ENCODE measurements around the gene C9orf43. TPM values are rescaled to one million over a fixed set of nuclear protein-coding genes. Genes with fewer than 3 reads are reported as not detected.
"Not testable (repeated sequence)": the region's sequence is repeated elsewhere in the genome, so short reads cannot be mapped to it uniquely, and the experiment has no call there.

C9orf43 gene
- total RNA-seq: 0.45 and 0.73 TPM in 2 replicates

DNA sequence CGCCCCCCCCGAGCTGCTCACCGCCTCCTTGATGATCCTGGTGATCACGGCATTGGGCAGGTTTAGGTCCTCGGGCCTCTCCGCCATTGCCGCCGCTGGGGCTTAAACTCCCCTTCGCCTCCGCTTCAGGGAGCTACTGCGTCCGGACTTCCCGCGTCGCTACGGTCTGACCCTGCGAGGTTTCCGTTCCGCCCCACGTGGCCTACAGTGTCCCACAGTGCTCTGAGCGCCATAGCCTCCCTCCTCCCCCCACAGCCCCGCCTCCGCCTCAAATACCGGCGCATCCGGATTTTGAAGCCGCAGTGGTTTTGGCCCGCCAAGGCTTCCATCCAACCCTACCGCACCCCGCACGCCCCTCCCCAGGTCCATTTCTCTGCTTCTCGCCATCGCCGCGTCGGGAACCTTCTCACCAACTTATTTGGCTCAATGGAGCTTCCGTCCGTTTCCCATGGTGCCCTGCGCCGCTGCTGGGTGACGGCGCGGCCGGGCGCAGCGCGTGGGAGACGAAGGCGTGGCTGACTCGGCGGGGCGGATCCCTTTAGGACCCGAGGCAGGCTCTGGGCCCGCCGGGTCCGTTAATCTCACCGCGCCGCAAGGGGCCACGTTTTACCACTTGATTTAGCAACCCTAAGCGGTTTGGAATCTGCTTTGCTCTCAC lies at the start of gene C9orf43, which contains the start of gene POLE3:
Gene C9orf43, plus strand, starts transcription at position 541 of the 658 bp plus-strand sequence. CDS start 2,747 bp downstream, outside the sequence.
Gene POLE3, minus strand, starts transcription at position 469 of the 658 bp plus-strand sequence. Its CDS starts 382 bp downstream, at position 87.
- intact Hi-C loops (cut with micrococcal nuclease): loop anchor here (1.0 to 10.0 kb wide), 10 partner anchors 9 to 1174 kb away; partner anchors contain the start of genes ALAD, ATP6V1G1, CDC26 and FKBP15

GRCh38 chr9:113361304-113362018 lies 49.1 kb upstream of the C9orf43 start:
- intact Hi-C loops (cut with micrococcal nuclease): no loop called here

DNA sequence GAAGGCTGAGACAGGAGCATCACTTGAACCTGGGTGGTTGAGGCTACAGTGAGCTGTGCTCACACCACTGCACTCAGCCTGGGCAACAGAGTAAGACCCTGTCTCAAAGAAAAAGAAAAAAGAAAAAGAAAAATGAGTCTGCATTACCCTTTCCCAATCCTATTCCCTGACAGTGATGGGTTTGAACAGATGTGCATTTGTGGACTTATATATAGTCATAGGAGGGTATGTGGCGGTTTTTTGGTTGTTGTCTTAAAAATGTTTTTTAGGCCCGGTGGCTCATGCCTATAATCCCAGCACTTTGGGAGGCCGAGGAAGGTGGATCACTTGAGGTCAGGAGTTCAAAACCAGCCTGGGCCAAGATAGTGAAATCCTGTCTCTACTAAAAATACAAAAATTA lies 47.2 kb upstream of the C9orf43 start:
- intact Hi-C loops (cut with micrococcal nuclease): no loop called here

GRCh38 chr9:113364951-113365350 lies 45.6 kb upstream of the C9orf43 start:
- intact Hi-C loops (cut with micrococcal nuclease): no loop called here

- intact Hi-C loops (cut with micrococcal nuclease): not testable (repeated sequence)
These were observed 44.9 kb upstream of the C9orf43 start for GRCh38 chr9:113365652-113366051.

- intact Hi-C loops (cut with micrococcal nuclease): no loop called here
These were observed 42.1 kb upstream of the C9orf43 start for GRCh38 chr9:113368348-113368981.

DNA sequence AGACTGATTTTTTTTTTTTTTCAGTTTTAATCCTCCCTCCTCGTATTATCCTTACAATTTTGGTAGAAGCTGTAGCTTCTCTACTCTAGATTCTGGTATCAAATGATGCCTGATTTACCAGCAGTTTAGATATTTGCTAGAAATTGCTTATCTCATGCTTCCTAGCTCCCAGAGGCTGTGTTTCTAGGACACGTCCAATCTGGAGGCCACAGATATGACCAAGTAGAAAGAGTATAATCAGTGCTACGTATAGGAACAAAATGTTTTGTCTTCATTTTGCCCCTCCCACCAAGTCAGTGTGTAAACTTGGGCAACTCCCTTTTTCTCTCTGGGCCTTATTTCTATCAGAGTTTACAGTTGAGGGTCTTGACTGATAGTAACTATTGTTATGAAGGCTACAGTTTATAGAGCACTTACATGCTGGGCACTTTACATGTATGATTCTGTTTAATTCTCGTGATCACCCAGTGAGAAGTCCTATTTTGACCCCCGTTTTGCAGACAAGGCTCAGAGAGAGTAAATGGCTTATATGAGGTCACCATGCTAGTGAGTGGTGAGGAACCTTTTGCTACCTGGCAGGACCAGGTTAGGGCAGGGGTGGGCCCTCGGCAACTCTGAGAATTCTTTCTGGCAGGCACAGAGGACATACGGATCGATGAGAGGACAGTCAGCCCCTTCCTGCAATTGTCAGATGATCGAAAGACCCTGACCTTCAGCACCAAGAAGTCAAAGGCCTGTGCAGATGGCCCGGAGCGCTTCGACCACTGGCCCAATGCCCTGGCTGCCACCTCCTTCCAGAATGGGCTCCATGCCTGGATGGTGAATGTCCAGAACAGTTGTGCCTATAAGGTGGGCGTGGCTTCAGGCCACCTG lies 41.3 kb upstream of the C9orf43 start:
- intact Hi-C loops (cut with micrococcal nuclease): no loop called here

GRCh38 chr9:113369855-113370140 lies 40.7 kb upstream of the C9orf43 start:
- intact Hi-C loops (cut with micrococcal nuclease): no loop called here

- intact Hi-C loops (cut with micrococcal nuclease): no loop called here
These were observed 39.7 kb upstream of the C9orf43 start for GRCh38 chr9:113370806-113371325.

- intact Hi-C loops (cut with micrococcal nuclease): no loop called here
These were observed 38.5 kb upstream of the C9orf43 start for GRCh38 chr9:113372059-113372458.

GRCh38 chr9:113373256-113373655 lies 37.3 kb upstream of the C9orf43 start:
- intact Hi-C loops (cut with micrococcal nuclease): no loop called here

- intact Hi-C loops (cut with micrococcal nuclease): no loop called here
These were observed 36.7 kb upstream of the C9orf43 start for GRCh38 chr9:113373676-113374392.

DNA sequence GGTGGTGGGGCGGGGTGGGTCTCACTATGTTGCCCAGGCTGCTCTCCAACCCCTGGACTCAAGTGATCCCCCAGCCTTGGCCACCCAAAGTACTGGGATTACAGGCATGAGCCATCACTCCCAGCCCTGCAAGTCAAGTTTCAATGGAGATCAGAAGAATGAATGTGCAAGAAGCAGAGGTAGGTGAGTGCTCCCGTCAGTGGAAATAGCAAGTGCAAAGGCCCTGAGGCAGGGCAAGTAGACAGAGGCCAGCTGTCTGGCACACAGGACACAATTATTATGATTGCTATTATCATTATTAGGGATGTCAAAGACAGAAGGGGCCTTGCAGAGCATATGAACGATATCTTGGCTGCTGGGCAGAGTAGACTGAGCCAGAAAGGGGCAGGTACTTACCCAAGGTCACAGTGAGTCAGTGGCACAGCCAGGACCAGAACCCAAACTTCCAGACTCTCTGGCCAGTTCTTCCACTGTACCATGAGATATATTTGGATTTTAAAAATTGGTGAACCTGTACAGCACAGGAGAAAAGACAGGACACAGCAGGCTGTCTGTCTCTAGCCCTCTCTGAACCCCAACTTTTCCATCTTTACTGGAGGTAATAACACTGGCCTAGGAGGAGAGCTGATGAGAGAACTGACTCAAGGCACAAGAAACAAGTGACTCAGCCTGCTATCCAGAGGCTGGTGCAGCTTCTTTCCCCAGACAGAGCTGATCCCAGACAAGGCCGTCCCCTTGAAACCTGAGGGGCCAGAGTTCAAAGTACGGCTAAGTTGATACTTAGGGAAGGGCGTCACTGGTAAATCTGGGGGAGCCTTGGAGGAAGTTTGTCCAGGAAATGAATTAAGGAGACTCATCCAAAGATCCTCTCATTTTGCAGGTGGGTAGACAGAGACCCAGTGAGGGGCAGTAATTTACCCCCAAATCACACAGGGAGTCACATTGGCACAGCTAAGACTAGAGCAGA lies 35.2 kb upstream of the C9orf43 start:
- intact Hi-C loops (cut with micrococcal nuclease): loop anchor here (1.0 kb wide), 1 partner anchor 154 kb away; the partner anchor contains the start of genes FKBP15 and SLC31A1

GRCh38 chr9:113376634-113377567 lies 33.6 kb upstream of the C9orf43 start, which contains the start of gene HDHD3:
TSS of gene HDHD3 (minus strand) at chr9:113376986. CDS start at chr9:113374354, 2,632 bp downstream.
- intact Hi-C loops (cut with micrococcal nuclease): loop anchor here (1.0 kb wide), 6 partner anchors 24 to 156 kb away; partner anchors contain the start of genes ALAD, C9orf43, CDC26 and FKBP15

GRCh38 chr9:113379094-113379828 lies 31.3 kb upstream of the C9orf43 start:
- intact Hi-C loops (cut with micrococcal nuclease): not testable (repeated sequence)

GRCh38 chr9:113379829-113380210 lies 30.7 kb upstream of the C9orf43 start:
- intact Hi-C loops (cut with micrococcal nuclease): not testable (repeated sequence)

DNA sequence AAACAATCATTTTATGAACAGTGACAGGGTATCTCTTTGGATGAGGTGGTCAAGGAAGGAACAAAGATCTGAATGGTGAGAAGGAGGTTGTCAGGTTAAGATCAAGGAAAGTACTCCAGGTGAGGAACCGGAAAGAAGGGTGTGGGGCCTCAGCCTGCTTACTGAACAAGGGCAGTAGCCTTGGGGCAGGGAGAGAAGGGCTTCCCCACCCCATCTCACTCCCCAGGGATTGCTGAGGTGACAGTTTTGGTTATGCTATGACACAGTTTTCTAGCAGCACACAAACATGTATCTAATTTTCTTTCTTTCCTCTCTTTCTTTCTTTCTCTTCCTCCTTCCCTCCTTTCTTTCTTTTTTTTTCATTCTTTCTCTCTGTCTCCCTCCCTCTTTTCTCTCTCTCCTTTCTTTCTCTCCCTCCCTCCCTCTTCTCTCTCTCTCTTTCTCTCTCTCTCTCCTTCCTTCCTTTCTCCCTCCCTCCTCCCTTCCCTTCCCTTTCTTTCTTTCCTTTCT lies 29.6 kb upstream of the C9orf43 start:
- intact Hi-C loops (cut with micrococcal nuclease): no loop called here
